CD4-positive, alpha-beta T cell treated with Interleukin-17A for 1 hour (primary cell): ENCODE measurements around the gene CPEB3.
"Not testable (repeated sequence)": the region's sequence is repeated elsewhere in the genome, so short reads cannot be mapped to it uniquely, and the experiment has no call there.

Experiments used
- DNase-seq: peaks from one replicate; pipeline ENCODE4 v3.0.0-alpha.2; 2020

CPEB3 gene

DNA sequence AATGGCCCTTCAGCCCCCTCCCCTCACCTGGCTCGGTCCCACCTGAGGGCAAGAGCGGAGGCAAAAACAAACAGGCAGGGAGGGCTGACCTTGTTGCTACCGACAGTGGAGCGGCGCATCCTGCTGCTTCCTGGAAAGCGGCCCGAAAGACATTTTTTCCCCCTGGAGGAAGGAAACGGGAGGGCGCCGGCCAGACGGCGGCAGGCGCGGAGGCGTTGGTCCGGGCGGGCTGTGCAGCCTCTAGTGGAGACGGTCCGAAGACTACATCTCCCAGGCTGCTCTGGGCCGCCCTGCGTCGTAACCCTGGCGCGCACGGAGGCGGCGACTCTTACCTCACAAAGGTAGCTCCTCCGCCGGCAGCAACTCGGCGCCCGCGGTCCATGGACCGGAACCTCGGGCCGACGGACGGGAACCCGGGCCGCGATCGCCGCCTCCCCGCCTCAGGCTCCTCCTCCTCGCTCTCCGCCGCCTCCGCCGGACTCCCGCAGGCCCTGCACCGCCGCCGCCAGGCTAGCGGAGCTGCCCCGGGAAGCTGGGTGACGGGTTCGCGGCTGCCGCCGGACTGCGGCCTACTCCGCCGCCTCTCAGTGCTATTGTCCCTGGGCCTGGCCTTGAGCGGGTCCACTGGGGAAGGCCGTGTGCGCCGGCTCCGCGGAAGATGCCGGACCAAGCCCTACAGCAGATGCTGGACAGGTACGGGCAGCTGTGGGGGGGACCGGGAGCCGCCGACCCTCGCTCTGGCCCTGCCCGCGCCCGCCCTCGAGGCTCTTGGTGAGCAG is at the start of gene CPEB3, which contains the start of gene MARCHF5:
Gene CPEB3 (minus strand): TSS at position 242 of the 779 bp plus-strand sequence. CDS start 50,728 bp downstream, outside the sequence.
Gene MARCHF5 (plus strand): TSS at position 331 of the 779 bp plus-strand sequence. CDS start 328 bp downstream, at position 659.
- peak; percentile 95 for DNase-seq

DNA sequence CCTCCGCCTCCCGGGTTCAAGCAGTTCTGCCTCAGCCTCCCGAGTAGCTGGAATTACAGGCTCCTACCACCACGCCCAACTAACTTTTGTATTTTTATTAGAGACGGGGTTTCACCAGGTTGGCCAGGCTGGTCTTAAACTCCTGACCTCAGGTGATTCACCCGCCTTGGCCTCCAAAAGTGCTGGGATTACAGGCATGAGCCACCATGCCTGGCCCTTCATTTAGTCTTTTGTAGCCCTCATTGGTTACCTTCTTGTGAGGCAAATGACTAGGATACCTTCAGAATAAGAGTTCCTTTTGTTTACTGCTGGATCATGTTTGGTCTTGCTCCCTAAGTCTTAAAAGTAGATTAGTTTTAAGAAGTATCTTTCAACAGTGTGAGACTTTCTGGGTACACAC is 39.0 kb upstream of the CPEB3 start:
- not testable (repeated sequence) for DNase-seq

GRCh38 chr10:92328993-92329392 is 38.1 kb upstream of the CPEB3 start:
- DNase-seq, result no peak

- no peak for DNase-seq
These were observed 36.9 kb upstream of the CPEB3 start for GRCh38 chr10:92327445-92328433.

DNA sequence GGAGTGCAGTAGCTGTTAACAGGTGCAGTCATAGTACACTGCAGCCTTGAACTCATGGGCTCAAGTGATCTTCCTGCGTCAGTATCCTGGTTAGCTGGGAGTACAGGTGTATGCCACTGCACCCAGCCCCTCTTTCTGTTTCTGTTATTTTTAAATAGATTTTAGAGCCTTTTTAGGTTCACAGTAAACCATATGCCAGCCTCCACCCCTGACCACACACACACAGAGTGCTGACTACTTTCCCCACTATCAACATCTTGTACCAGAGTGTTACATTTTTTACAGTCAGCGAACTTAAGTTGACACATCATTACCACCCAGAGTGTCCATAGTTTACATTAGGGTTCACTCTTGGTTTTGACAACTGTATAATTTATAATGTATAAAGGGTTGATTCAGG is 32.2 kb upstream of the CPEB3 start:
- no peak for DNase-seq

DNA sequence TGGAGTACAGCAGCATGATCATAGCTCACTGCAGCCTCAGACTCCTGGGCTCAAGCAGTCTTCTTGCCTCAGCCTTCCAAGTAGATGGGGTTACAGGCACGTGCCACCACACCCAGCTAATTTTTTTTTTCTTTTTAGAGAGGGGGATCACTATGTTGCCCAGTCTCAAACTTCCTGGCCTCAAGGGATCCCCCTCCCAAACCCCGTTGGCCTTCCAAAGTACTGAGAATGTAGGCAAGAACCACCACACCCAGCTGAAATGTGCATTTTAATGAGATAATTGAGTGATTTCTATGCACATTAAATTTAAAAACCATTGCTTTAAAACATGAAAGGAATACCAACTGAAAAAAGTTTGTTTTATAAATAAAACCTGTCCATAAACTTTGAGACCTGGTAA is 25.7 kb upstream of the CPEB3 start:
- DNase-seq, result no peak

DNA sequence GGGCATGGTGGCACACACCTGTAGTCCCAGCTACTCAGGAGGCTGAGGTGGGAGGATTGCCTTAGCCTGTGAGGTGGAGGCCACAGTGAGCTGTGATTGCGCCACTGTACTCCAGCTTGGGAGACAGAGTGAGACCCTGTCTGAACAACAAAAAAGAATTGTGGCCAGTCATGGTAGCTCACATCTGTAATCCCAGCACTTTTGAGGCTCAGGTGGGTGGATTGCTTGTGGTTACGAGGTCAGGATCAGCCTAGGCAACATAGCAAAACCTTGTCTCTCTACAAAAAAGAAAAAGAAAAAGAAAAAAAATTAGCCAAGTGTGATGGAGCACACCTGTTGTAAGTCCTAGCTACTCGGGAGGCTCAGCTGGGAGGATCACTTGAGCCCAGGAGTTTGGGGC is 22.9 kb upstream of the CPEB3 start:
- no peak for DNase-seq

GRCh38 chr10:92309272-92309671 is 18.4 kb upstream of the CPEB3 start:
- DNase-seq, result no peak

DNA sequence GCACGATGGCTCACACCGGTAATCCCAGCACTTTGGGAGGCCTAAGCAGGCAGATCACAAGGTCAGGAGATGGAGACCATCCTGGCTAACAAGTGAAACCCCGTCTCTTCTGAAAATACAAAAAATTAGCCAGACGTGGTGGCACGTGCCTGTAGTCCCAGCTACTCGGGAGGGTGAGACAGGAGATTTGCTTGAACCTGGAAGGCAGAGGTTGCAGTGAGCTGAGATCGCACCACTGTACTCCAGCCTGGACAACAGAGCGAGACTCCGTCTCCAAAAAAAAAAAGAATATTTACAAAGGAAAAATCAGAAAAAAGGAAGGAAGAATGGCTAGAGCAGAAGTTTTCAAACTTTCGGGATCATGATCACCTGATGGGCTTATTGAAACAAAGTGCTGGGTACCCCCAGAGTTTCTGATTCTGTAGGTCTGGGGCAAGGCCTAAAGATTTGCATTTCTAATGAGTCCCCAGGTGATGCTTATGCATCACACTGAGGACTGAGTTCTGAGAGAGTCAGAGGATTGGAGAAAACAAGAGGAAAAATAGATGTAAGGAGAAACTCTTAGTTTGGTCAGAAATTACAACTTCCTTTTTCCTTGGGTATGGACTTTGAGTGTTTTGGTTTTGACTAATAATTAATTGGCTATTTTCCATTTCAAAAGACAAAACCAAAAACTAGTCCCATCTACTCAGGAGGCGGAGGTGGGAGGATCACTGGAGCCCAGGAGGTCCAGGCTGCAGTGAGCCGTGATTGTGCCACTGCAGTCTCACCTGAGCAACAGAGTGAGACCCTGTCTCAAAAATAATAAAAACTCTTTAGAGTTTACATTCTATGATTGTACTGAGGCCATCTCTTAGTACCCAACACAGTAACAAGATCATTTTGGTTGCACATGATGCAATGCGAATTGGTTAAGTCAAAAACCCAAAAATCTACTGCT is 14.5 kb upstream of the CPEB3 start:
- no peak for DNase-seq

DNA sequence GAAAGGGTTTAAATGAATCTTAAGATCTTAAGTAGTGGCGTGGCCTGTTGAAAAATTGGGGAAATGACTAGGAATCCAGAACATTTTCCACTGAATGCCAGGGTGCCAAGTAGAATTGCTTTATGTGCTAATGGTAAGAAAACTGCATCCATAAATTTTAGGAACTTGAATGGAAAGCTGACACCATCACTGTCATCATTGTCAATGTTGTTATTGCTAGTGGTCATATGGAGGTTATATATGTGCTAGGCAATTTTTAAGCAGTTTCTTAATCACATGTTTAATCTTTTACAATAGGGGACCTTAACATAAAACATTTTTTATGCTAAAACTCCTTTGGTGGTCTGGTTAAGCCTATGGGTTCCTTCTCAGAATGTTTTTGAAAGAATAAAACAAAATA is 13.2 kb upstream of the CPEB3 start:
- DNase-seq, result no peak

DNA sequence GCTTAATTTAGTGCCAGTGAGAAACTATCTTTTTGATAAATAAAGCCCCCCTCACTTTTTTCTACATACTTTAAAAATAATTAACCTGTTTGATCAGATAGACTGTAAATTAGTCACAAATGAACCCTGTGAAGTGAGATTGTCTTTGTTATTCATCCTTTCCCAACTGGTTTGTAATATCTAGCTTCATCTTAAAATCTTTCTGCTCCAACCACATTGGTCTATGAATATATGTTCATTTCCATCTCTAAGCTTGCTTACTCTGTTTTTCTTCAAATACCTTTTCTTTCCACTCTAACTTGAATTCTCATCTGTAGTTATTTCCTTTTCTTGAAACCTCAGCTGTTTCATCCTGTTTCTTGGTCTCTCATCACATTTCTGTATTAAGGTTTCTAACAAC is 12.2 kb upstream of the CPEB3 start:
- DNase-seq, result no peak

- no peak for DNase-seq
These were observed 7.6 kb upstream of the CPEB3 start for GRCh38 chr10:92298487-92298886.

DNA sequence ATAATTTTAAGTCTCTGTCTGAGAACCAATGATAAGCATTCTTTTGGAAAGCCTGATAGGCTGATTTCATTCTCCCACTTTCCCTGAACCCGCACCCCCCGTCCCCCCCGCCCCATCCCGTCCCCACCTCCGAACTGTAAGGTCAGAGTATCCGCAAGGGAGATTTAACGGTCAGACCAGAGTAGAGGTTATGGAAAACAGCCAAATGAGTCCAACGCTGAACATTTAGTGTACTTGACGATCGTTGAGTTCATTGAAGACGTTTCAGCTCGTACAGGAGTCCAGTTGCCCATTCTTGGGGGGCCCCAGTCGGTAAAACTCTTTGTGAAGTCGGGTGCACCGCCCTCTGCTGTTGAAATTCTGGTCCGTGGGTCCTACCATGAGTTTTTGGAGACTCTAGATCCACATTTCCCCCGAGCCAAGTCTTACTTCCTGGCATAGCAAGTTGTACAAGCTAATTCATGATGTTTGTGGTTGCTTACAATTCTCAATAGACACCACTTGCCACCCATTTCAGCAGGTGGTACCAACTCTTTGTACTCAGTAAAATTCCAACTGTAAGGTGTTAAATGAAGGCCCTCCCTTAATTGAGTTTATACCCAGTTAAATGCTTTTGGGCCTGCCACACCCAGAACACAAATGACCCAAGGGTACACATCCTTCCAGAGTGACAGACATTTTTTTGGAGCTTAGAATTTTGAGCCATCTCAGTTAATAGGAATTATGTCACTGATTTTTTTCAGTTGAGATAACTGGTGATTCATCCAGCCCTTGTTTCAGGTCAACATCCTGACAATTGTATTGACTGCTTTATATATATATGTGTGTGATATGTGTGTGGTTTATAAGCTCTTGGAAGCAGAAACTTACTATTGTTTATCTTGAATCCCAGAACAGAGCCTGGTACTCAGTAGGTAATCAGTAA is 1.3 kb upstream of the CPEB3 start:
- DNase-seq, result peak; percentile 59

- no peak for DNase-seq
These were observed 663 bp upstream of the CPEB3 start for GRCh38 chr10:92291616-92291865.

DNA sequence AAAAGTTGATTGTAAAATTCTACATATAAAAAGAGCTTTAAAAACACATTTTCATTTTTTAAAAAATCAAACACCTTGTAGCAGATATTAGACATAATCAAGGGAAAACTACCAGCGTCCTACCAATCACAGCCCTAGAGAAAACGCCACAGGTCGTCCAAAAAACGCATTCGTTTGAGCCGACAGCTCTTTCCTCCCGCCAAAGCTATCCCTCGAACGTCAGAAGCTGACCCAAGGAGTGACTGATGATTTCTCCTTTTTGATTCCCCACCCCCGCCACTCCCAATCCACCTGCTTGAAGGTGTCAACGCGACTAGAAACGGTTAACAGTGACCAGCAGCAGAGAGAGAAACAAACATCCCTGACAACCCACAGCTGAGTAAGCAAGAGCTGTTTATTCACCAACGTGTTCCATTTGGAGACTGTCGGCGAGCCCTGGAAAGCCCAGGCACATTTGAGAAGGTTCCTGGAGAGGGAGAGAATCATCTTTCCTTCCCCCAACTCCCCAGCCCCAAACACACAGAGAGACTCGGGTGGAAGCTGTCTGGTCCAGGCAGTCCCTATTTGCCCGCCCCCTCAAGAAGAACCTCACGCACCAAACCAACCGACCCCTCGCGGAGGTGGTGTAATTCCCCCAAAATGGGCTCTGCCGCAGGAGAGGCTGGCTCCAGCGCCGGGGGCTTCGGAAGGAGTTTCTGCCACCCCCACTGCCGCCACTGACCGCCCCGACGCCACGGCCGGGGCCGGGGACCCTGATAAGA is 622 bp downstream of the CPEB3 start:
- DNase-seq, result peak; percentile 48

DNA sequence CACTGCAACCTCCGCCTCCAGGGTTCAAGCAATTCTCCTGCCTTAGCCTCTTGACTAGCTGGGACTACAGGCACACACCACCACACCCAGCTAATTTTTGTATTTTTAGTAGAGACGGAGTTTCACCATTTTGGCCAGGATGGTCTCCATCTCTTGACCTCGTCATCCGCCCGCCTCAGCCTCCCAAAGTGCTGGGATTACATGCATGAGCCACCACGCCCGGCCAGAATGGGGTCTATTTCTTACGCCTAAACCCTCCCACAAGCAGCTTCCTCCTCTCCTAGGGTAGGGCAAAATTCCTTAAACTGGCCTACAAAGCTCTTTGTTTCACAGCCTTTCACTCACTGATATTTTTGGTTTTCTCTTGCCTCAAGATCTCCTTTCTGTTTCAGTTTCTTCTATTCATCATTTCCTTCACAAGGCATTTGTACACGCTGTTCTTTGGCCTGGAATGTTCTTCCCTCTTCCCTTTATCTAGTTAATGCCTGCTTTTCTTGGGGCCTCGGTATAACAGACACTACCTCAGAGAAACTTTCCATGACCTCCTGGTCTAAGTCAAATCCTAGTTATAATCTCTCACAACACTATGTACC is 6.7 kb downstream of the CPEB3 start:
- DNase-seq, result no peak

DNA sequence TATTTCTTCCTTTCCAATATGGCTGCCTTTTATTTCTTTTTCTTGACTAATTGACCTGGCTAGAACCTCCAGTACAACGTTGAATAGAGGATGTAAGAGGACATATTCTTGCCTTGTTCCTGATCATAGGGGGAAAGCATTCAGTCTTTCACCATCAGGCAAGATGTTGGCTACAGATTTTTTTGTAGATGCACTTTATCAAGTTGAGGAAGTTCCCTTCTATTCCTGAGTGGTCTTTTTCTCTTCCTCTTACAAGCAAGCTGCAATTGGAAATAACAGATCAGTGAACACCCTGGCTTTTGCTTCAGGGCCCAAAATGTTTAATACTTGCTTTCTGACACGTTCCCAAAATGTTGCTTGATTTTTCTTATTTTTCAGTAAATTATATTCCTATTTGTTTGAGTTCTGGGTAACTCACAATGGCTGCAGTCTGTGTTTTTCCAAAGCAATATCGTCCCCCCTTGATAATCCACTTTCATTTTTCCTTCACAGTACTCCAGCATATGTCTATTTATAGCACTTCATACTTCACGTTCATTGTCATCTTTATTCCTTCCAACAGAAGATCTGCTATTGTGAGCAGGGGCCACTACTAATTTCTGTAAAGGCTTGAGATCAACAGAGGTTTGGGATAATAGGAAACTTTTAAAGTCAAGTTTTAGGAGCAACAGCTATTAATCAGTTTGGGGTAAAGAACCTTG is 11.7 kb downstream of the CPEB3 start:
- DNase-seq, result no peak

- no peak for DNase-seq
These were observed 16.8 kb downstream of the CPEB3 start for GRCh38 chr10:92274071-92274470.

GRCh38 chr10:92268748-92269147 is 22.1 kb downstream of the CPEB3 start:
- DNase-seq, result no peak

DNA sequence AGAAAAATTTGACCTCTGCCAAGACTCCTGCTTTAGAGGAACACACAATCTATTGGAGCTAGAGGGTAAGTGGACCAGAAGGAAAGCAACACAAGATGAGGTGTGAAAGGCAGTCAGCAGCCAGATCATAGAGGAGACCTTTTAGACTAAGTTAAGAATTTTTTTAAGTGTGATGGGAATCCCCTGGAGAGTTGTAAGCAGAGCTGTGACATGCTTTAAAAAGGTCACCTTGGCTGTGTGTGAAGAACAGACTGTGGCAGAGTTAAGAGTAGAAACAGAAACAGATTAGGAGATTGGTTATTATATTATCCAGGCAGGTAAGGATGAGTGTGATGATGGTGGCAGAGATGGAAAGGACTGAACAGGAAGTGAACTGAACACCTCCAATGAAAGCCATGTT is 23.5 kb downstream of the CPEB3 start:
- DNase-seq, result no peak
